Measurements from ENCODE around the gene ULK2.

ULK2 gene

DNA sequence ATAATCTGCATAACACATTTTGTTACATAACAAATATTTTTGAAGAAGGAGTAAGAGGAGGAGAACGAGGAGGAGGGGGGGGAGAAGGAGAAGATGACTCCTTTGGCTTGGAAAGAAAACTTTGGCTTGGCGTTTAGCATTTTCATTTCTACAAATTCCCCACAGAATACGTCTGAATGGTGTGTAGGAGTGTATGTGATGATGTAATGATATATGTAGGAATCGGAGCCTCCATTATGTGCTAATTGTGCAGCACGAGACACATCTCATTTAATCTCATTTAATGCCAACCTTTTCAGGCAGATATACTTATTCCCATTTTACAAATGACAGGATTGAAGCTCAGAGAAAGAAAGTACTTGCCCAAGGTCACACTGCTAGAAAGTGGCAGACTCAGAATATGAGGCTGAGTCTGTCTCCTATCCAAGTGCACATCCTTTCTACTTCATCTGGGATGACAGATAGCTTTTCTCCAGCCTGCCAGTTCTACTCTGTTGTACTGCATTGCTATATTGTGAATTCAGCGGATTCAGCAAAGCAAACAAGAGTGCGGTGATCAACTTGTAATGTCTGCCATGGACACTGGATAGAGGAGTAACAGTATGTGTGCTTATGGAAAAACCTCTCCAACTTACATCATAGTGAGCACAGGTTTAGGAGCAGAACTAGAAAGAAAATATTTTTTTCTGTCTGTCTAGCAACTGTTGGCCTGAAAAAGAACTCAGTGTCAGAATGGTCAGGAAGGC, 140.9 kb downstream of the ULK2 start:
- DNase-seq (ENCODE audit: low read depth), result no peak
- TF ChIP-seq POLR2A (IDR thresholded peaks at IDR 0.05; ENCODE audit: extremely low read depth, insufficient read length), result no peak
- TF ChIP-seq, protein P1, sequence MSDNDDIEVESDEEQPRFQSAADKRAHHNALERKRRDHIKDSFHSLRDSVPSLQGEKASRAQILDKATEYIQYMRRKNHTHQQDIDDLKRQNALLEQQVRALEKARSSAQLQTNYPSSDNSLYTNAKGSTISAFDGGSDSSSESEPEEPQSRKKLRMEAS (IDR thresholded peaks at IDR 0.05; ENCODE audit: low read depth, low read length), result no peak
- no peak for TF ChIP-seq CTCF (IDR thresholded peaks at IDR 0.05; ENCODE audit: low read depth, low read length)
- TF ChIP-seq MYC (IDR thresholded peaks at IDR 0.05; ENCODE audit: low read depth, low read length), result no peak
- no peak overlapping the region for H3K4me3 ChIP-seq (ENCODE audit: low read depth, low read length)

- TF ChIP-seq MYC (IDR thresholded peaks at IDR 0.05; ENCODE audit: low read depth, low read length), result no peak
- no peak for TF ChIP-seq POLR2A (IDR thresholded peaks at IDR 0.05; ENCODE audit: extremely low read depth, insufficient read length)
- no peak for TF ChIP-seq CTCF (IDR thresholded peaks at IDR 0.05; ENCODE audit: low read depth, low read length)
- TF ChIP-seq, protein P1 (IDR thresholded peaks at IDR 0.05; ENCODE audit: low read depth, low read length), result no peak
- H3K4me3 ChIP-seq (ENCODE audit: low read depth, low read length), result no peak overlapping the region
- no peak for DNase-seq (ENCODE audit: low read depth)
Measured at GRCh38 chr17:19725486-19725885, 142.2 kb downstream of the ULK2 start.

DNA sequence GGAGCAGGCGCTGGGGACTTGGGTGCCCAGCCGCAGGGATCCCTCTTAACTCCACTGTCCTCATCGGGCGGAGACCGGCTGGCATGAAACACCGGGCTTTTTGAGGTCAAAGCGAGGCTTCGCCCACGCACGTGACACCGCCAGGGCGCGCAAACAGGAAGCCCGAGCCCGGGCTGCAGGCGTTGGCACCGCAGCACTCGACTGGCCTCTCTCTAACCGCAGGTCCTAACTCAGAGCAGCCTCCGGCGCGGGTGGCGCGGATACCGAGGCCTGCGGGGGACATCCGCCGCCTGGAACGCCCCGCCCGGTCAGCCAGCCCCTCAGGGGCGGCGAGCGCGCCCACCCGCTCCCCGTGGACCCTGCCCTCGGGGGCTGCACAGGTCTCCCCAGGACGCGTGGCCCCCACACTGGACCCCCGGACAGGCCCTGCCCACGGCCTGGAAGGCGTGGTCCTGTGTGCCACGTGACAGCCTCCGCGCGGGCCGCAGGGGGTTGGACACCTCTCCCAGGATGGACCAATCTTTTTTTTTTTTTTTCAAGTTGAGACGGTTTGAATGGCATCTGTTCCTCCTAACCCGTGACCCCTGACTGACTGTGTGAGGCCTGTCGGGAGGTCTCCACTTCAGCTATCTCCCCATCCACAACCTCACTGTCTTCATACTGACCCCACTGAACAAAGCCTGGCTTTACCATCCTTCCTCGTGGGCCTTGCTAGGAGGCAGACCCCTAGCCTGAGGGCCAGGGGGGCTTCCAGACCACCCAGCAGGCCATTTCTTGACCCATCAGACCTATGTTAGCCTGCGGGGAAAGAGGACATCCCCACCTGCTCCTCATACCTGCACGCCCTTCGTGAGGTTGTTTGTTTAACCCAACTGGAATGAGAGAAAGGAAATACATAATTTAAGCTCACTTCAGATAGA, 143.0 kb downstream of the ULK2 start:
- DNase-seq (ENCODE audit: low read depth), result peak; percentile 49
- TF ChIP-seq MYC (IDR thresholded peaks at IDR 0.05; ENCODE audit: low read depth, low read length) (no peak), POLR2A (IDR thresholded peaks at IDR 0.05; ENCODE audit: extremely low read depth, insufficient read length) (no peak), CTCF (IDR thresholded peaks at IDR 0.05; ENCODE audit: low read depth, low read length) (no peak)
- TF ChIP-seq, protein P1 (IDR thresholded peaks at IDR 0.05; ENCODE audit: low read depth, low read length), result no peak
- H3K4me3 ChIP-seq (ENCODE audit: low read depth, low read length), result no peak overlapping the region

- DNase-seq (ENCODE audit: low read depth), result no peak
- no peak overlapping the region for H3K4me3 ChIP-seq (ENCODE audit: low read depth, low read length)
- TF ChIP-seq MYC (IDR thresholded peaks at IDR 0.05; ENCODE audit: low read depth, low read length) (no peak), POLR2A (IDR thresholded peaks at IDR 0.05; ENCODE audit: extremely low read depth, insufficient read length) (no peak)
Measured at GRCh38 chr17:19723964-19724363, 143.8 kb downstream of the ULK2 start.

Data from NB4 (cell line).